ENCODE measurements around the gene PIK3CB.

- TF ChIP-seq POLR2A (IDR thresholded peaks at IDR 0.05) (no peak), CTCF (IDR thresholded peaks at IDR 0.05 in 4 of 5, conservative IDR thresholded peaks at IDR 0.05 in 1 of 5) (no peak)
These were observed 4.7 kb downstream of the PIK3CB start for GRCh38 chr3:138829886-138830510.
